Hepatocyte (in vitro differentiated cells): ENCODE measurements around the gene ZDHHC21. TPM values are rescaled to one million over a fixed set of nuclear protein-coding genes. Genes with fewer than 3 reads are reported as not detected.

Experiments used
- DNase-seq: peaks from one replicate; pipeline ENCODE4 v3.0.0-alpha.2; 2016; ENCODE audit warnings: low spot score
- H2AFZ ChIP-seq: fragments of 200-600 bp; sonication (generic); 2 replicates; pipeline ENCODE4 v1.6.0; 2016; ENCODE audit warnings: antibody characterized with exemption, mild to moderate bottlenecking
- H3K27ac ChIP-seq: fragments of 200-600 bp; sonication (generic); 2 replicates; pipeline ENCODE4 v1.5.1; 2016; ENCODE audit warnings: mild to moderate bottlenecking
- H3K27me3 ChIP-seq: fragments of 200-600 bp; sonication (generic); 2 replicates; pipeline ENCODE4 v1.6.1; 2016
- H3K36me3 ChIP-seq: fragments of 200-600 bp; sonication (generic); replicated peaks from 2 replicates; pipeline ENCODE4 v1.5.1; 2016; ENCODE audit warnings: low read depth; ENCODE audit not compliant: insufficient read depth
- H3K4me1 ChIP-seq: fragments of 200-600 bp; sonication (generic); 2 replicates; pipeline ENCODE4 v1.5.1; 2016; ENCODE audit warnings: mild to moderate bottlenecking, moderate library complexity; ENCODE audit not compliant: insufficient read depth
- H3K4me2 ChIP-seq: fragments of 200-600 bp; sonication (generic); 2 replicates; pipeline ENCODE4 v1.6.0; 2016
- H3K4me3 ChIP-seq: fragments of 200-600 bp; sonication (generic); 2 replicates; pipeline ENCODE4 v1.5.1; 2016; ENCODE audit warnings: mild to moderate bottlenecking
- H3K79me2 ChIP-seq: fragments of 200-600 bp; sonication (generic); 2 replicates; pipeline ENCODE4 v1.6.0; 2017; ENCODE audit warnings: mild to moderate bottlenecking
- H3K9me2 ChIP-seq: fragments of 200-600 bp; sonication (generic); replicated peaks from 2 replicates; pipeline ENCODE4 v1.6.0; 2017; ENCODE audit warnings: mild to moderate bottlenecking; ENCODE audit not compliant: insufficient read depth
- H3K9me3 ChIP-seq: fragments of 200-600 bp; sonication (generic); 2 replicates; pipeline ENCODE4 v1.5.1; 2016; ENCODE audit warnings: low read depth, mild to moderate bottlenecking
- H4K20me1 ChIP-seq: fragments of 200-600 bp; sonication (generic); 2 replicates; pipeline ENCODE4 v1.6.0; 2016; ENCODE audit warnings: mild to moderate bottlenecking; ENCODE audit not compliant: insufficient read depth, poor library complexity, severe bottlenecking
- CTCF ChIP-seq: fragments of 200-600 bp; sonication (generic); IDR thresholded peaks from 2 replicates; pipeline ENCODE4 v1.5.1; 2016; ENCODE audit warnings: antibody characterized with exemption, mild to moderate bottlenecking; ENCODE audit not compliant: poor library complexity
- EZH2 ChIP-seq: fragments of 200-600 bp; sonication (generic); IDR thresholded peaks from 2 replicates; pipeline ENCODE4 v1.6.1; 2016; ENCODE audit warnings: antibody characterized with exemption, mild to moderate bottlenecking, borderline replicate concordance
- EZH2phosphoT487 ChIP-seq: fragments of 200-600 bp; sonication (generic); IDR thresholded peaks from one replicate; pipeline ENCODE4 v1.6.1; 2018; ENCODE audit warnings: antibody characterized with exemption, mild to moderate bottlenecking, low read depth, moderate library complexity; ENCODE audit not compliant: unreplicated experiment, severe bottlenecking
- WGBS: methylation state at CpG from one replicate; pipeline ENCODE4 v1.1.6; 2016; ENCODE audit warnings: low lambda C conversion rate; ENCODE audit errors: missing lambda C conversion rate; 5-methylcytosine and 5-hydroxymethylcytosine counted together
- polyA plus RNA-seq: library from polyadenylated mRNA; unstranded; fragments of >200 nt; fragmentation: Nextera tagmentation; extraction: Ambion mirVana; gene quantifications from 2 replicates; pipeline ENCODE4 v1.2.1, GENCODE V29; 2016
- total RNA-seq: library from RNA; depleted of rRNA; stranded (reverse); fragments of >200 nt; gene quantifications from 2 replicates; pipeline ENCODE4 v1.2.3, GENCODE V29; 2014

Gene ZDHHC21
- total and polyA plus RNA-seq, 2 experiments from 2014 or later: 4.7 to 17.7 TPM

- no peaks in the 10 kb centered on the region for H3K4me1 ChIP-seq
- H3K79me2 ChIP-seq: no peaks in the 10 kb centered on the region
- no peaks in the 10 kb centered on the region for H3K27me3 ChIP-seq
- no peak for DNase-seq
- peaks cover 8% of the 10 kb centered on the region for H3K9me3 ChIP-seq
- H3K9me2 ChIP-seq: no peaks in the 10 kb centered on the region
- H4K20me1 ChIP-seq: no peaks in the 10 kb centered on the region
- H3K36me3 ChIP-seq: no peaks in the 10 kb centered on the region
- TF ChIP-seq CTCF: no peak
- TF ChIP-seq EZH2phosphoT487: no peak
- no peak for TF ChIP-seq EZH2
- no peak overlapping the region for H3K27ac ChIP-seq
- H3K4me3 ChIP-seq: no peak overlapping the region
- no peak overlapping the region for H3K4me2 ChIP-seq
- no peak overlapping the region for H2AFZ ChIP-seq
Measured at GRCh38 chr9:14710804-14711203, 17.6 kb upstream of the ZDHHC21 start.

- no peak overlapping the region for H3K27ac ChIP-seq
- no peak overlapping the region for H2AFZ ChIP-seq
- WGBS: 97% methylated on average over 5 of the region's 5 CpGs
- no peaks in the 10 kb centered on the region for H3K36me3 ChIP-seq
- no peak overlapping the region for H3K4me2 ChIP-seq
- no peaks in the 10 kb centered on the region for H3K79me2 ChIP-seq
- TF ChIP-seq EZH2: no peak
- no peak for TF ChIP-seq EZH2phosphoT487
- TF ChIP-seq CTCF: no peak
- H3K4me1 ChIP-seq: no peaks in the 10 kb centered on the region
- H4K20me1 ChIP-seq: no peaks in the 10 kb centered on the region
- no peaks in the 10 kb centered on the region for H3K9me2 ChIP-seq
- H3K9me3 ChIP-seq: peaks cover 8% of the 10 kb centered on the region
- DNase-seq: no peak
- H3K27me3 ChIP-seq: no peaks in the 10 kb centered on the region
- H3K4me3 ChIP-seq: no peak overlapping the region
Measured at GRCh38 chr9:14706530-14707140, 13.4 kb upstream of the ZDHHC21 start.

GRCh38 chr9:14705079-14705478 is 11.8 kb upstream of the ZDHHC21 start:
- Histone ChIP-seq H3K4me2 (no peak overlapping the region), H3K4me3 (no peak overlapping the region), H3K79me2 (no peaks in the 10 kb centered on the region), H3K27me3 (no peaks in the 10 kb centered on the region), H3K36me3 (no peaks in the 10 kb centered on the region), H2AFZ (no peak overlapping the region), H4K20me1 (no peaks in the 10 kb centered on the region), H3K27ac (no peak overlapping the region), H3K4me1 (no peaks in the 10 kb centered on the region), H3K9me3 (peaks cover 1% of the 10 kb centered on the region), H3K9me2 (no peaks in the 10 kb centered on the region)
- DNase-seq: no peak
- no peak for TF ChIP-seq EZH2
- TF ChIP-seq EZH2phosphoT487: no peak

GRCh38 chr9:14704281-14704680 is 11.0 kb upstream of the ZDHHC21 start:
- no peak for TF ChIP-seq CTCF
- TF ChIP-seq EZH2phosphoT487: no peak
- no peak for TF ChIP-seq EZH2
- Histone ChIP-seq H3K4me3 (no peak overlapping the region), H3K36me3 (no peaks in the 10 kb centered on the region), H3K9me2 (no peaks in the 10 kb centered on the region), H2AFZ (no peak overlapping the region), H3K4me1 (no peaks in the 10 kb centered on the region), H3K27ac (no peak overlapping the region), H3K4me2 (no peak overlapping the region), H3K9me3 (no peaks in the 10 kb centered on the region), H3K79me2 (no peaks in the 10 kb centered on the region), H3K27me3 (no peaks in the 10 kb centered on the region), H4K20me1 (no peaks in the 10 kb centered on the region)
- no peak for DNase-seq
- whole genome bisulfite sequencing: 92% methylated on average over 3 of the region's 3 CpGs
